Right atrium auricular region (tissue), 2 donors: Measurements from ENCODE around the gene PHF8. TPM values are rescaled to one million over a fixed set of nuclear protein-coding genes. Genes with fewer than 3 reads are reported as not detected.

Source experiments
- DNase-seq: peaks from one replicate; pipeline ENCODE4 v3.0.0-alpha.2; 2019; ENCODE audit warnings: low spot score
- H3K27ac ChIP-seq, 2 donors: fragments of 200-600 bp; sonication (generic); 1 replicate in 1 of 2; 2 replicates in 1 of 2; pipeline ENCODE4 v1.5.1; 2016 to 2019
- H3K27me3 ChIP-seq, 2 donors: fragments of 200-600 bp; sonication (generic); one replicate each; pipeline versions ENCODE4 v1.5.1 to v1.6.0; 2017 to 2019
- H3K36me3 ChIP-seq: fragments of 200-600 bp; sonication (generic); one replicate; pipeline ENCODE4 v1.5.1; 2016
- H3K4me1 ChIP-seq, 2 donors: fragments of 200-600 bp; sonication (generic); one replicate each; pipeline versions ENCODE4 v1.5.1 to v1.6.0; 2017 to 2019
- H3K4me3 ChIP-seq, 2 donors: fragments of 200-600 bp; sonication (generic); 1 replicate in 1 of 2; 2 replicates in 1 of 2; pipeline ENCODE4 v1.5.1; 2017 to 2019; ENCODE audit warnings: mild to moderate bottlenecking in 1 of 2, moderate library complexity in 1 of 2
- H3K9me3 ChIP-seq, 2 donors: fragments of 200-600 bp; sonication (generic); one replicate each; pipeline ENCODE4 v1.5.1; 2019
- total RNA-seq, 2 donors: library from RNA; depleted of rRNA; stranded (reverse); fragments of >200 nt; gene quantifications; one replicate each; pipeline ENCODE4 v1.1.0, GENCODE V29; 2016
- TF ChIP-seq, protein P1 (sequence below), 2 donors: fragments of 200-600 bp; sonication (generic); IDR thresholded peaks; one replicate each; pipeline ENCODE4 v1.5.1; 2019; ENCODE audit warnings: antibody characterized with exemption in 2 of 2

Gene PHF8
- total RNA-seq, 2 donors from 2014 or later = 7.8 to 12.7 TPM

DNA sequence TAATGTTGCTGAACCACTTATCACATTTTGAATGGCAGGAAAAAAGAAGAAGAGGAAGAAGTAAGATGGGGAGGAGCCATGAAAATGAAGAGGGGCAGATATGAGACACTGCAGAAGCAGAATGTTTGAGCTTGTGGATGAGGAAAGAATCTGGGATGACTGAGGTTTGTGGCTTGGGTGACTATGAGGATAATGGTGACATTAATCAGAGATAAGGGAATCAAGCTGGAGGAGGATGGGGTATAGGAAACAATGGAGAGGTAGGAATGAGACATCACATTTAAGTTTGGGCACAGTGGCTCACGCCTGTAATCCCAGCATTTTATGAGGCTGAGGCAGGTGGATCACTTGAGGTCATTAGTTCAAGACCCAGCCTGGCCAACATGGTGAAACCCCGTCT is 19.1 kb upstream of the PHF8 start:
- Histone ChIP-seq H3K4me1 (no peaks in the 10 kb centered on the region), H3K4me3 (no peak overlapping the region), H3K27me3 (no peaks in the 10 kb centered on the region), H3K9me3 (no peaks in the 10 kb centered on the region), H3K36me3 (no peaks in the 10 kb centered on the region), H3K27ac (no peak overlapping the region)
- TF ChIP-seq, protein P1, sequence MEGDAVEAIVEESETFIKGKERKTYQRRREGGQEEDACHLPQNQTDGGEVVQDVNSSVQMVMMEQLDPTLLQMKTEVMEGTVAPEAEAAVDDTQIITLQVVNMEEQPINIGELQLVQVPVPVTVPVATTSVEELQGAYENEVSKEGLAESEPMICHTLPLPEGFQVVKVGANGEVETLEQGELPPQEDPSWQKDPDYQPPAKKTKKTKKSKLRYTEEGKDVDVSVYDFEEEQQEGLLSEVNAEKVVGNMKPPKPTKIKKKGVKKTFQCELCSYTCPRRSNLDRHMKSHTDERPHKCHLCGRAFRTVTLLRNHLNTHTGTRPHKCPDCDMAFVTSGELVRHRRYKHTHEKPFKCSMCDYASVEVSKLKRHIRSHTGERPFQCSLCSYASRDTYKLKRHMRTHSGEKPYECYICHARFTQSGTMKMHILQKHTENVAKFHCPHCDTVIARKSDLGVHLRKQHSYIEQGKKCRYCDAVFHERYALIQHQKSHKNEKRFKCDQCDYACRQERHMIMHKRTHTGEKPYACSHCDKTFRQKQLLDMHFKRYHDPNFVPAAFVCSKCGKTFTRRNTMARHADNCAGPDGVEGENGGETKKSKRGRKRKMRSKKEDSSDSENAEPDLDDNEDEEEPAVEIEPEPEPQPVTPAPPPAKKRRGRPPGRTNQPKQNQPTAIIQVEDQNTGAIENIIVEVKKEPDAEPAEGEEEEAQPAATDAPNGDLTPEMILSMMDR (IDR thresholded peaks at IDR 0.05) = no peak
- no peak for DNase-seq

DNA sequence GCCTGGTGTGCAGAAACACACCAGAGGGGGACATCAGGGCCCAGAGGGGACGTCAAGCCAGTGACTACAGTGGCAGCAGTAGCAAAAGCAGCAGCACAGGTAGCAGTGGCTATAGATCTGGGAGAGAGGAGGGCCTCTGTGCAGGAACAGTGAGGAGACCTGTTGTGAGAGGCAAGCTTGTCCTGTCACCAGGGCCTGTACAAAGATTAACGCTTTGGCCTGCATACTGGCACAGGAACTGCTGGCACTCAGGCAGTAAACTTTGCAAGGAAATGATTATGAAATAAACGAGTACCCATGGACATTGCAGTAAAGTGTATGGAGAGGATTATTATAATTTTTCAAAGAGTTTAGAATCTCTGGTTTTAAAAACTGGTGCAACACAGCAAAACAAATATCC is 5.5 kb upstream of the PHF8 start:
- no peaks in the 10 kb centered on the region for H3K9me3 ChIP-seq
- no peak overlapping the region for H3K27ac ChIP-seq
- DNase-seq = no peak
- TF ChIP-seq, protein P1 (IDR thresholded peaks at IDR 0.05) = no peak
- no peak overlapping the region for H3K4me3 ChIP-seq
- H3K27me3 ChIP-seq = no peaks in the 10 kb centered on the region
- H3K4me1 ChIP-seq = no peaks in the 10 kb centered on the region
- H3K36me3 ChIP-seq = no peaks in the 10 kb centered on the region

DNA sequence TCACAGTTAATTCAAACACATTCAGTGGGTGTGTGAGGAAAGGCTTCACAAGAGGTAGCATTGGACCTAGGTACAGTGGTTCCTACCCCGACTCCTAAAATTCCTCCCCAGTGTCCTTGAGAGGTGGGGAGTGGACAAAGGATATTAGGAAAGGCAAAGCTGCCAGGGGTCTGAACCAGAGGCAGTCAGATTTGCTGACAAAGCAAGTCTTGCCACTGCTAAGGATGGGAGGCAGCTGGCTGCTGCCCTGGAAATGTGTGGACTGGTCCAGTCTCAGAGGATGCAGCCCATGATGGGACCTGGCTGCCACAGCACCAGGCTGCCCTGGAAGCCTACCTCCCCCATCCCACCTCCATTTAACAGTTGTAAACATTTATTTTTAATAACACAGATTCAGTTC is 4.1 kb upstream of the PHF8 start:
- Histone ChIP-seq H3K36me3 (no peaks in the 10 kb centered on the region), H3K4me3 (no peak overlapping the region), H3K9me3 (no peaks in the 10 kb centered on the region), H3K27ac (no peak overlapping the region), H3K4me1 (no peaks in the 10 kb centered on the region), H3K27me3 (no peaks in the 10 kb centered on the region)
- TF ChIP-seq, protein P1 (IDR thresholded peaks at IDR 0.05) = no peak
- no peak for DNase-seq

DNA sequence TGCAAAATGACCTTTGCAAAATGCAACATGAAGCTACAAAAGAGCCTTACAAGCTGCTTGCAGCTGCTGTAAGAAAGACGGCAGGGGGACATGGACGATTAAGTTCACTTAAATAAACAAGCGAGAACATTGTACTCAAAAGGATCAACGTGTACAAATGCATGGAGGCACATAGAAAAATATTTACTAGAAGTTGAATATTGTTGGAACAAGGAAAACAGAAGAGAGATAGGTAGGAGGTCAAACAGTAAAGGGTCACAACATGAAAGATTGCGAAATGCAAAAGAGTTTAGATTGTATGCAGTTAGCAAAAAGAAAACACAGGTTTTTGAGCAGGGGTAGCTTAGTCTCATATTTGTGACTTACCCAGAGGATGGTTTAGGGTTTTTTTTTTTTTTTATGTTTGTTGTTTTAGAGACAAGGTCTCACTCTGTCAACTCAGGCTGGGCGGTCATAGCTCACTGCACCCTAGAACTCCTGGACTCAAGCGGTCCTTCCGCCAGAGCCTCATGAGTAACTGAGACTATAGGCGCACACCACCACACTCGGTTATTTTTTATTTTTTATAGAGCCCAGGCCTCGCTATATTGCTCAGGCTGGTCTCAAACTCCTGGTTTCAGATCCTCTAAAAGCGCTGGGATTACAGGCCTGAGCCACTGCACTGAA is 1.4 kb upstream of the PHF8 start:
- no peak overlapping the region for H3K4me3 ChIP-seq
- no peak overlapping the region for H3K27ac ChIP-seq
- H3K9me3 ChIP-seq = no peaks in the 10 kb centered on the region
- peaks cover 4% of the 10 kb centered on the region for H3K36me3 ChIP-seq
- H3K4me1 ChIP-seq = no peaks in the 10 kb centered on the region
- H3K27me3 ChIP-seq = no peaks in the 10 kb centered on the region
- TF ChIP-seq, protein P1 (IDR thresholded peaks at IDR 0.05) = no peak
- no peak for DNase-seq

DNA sequence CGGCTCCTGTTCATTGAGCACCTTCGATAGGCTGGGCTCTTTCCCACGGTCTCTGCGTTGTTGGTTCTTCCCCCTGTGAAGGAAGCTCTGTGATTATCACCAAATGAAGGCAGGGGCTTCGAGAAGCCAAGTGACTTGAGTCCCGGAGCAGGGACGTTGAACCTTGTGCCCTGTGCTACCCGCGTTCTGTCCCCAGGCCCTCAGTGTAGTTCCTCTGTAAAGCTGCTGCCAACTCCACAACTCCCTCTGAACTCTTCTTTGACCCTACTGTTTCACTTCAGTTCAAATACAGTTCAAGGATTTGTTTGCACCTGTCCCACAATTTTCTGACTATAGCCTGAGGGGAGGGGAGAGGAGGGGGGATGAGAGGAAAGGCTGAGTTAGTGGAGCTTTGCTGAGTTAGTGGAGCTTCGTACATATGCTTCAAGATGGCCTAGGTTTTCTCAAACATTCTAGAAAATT is 635 bp upstream of the PHF8 start:
- H3K36me3 ChIP-seq = peaks cover 11% of the 10 kb centered on the region
- no peaks in the 10 kb centered on the region for H3K27me3 ChIP-seq
- no peak for DNase-seq
- no peaks in the 10 kb centered on the region for H3K9me3 ChIP-seq
- no peaks in the 10 kb centered on the region for H3K4me1 ChIP-seq
- H3K4me3 ChIP-seq = peak overlapping the region; percentile 32 to 66
- TF ChIP-seq, protein P1 (IDR thresholded peaks at IDR 0.05) = no peak
- peak overlapping the region; percentile 88 to 94 for H3K27ac ChIP-seq
